ENCODE measurements around the gene NAP1L5.

NAP1L5 gene

DNA sequence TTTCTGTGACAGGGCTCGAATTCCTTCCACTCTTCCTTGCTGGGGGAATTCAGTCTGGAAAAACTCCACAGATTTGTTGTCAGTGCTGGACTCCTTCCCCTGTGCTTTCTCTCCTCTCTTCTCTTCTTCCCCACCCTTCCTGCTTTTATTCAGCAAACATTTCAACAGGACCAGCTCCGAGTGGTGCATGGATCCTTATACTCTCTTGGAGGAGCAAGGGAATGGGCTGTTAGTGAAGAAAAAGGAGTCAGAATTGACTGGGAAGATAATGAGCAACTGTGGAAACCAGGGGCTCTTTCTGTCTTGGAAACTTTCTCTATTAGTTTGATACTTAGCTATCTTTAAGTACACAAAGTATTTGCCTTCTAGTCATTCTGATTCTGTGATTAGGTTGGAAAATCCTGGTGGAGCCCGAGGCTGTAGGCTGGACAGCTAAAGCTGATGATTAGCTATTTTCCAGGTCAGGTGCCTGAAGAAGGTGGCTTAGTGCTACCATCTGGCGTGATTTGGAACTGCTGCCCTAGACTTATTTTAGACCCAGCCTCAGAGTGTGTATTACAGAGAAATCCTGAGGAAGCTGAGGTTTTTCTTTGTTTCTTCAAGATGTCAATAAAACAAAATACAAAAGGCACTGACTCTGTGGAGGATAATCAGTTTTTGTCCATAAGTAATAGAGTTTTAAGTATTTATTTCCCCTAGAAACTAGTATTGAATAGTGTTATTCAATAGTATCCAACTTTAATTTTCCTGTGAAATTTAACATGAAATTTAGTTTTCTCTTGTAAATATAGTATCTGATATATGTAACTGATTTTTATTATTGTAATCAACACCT, 38.4 kb downstream of the NAP1L5 start:
- DNase-seq = peak; percentile 18

DNA sequence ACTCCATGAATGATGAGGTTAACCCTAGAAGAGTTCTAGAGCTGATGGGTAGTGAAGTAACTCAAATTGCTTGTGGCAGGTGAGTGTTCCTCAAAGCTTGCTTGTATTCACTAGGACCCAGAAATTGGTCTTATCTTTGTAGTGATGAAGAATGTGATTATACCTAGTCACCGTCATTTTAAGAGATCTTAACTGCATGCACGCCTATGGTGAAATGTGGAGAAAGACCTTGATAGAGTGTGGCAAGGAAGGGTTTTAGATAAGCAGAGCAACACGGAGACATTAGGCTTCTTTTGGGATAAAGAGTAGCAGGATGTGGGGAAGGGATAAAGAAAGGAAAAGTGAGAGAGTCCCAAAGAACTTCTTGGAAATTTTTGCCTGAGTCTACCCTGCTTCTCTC, 42.4 kb downstream of the NAP1L5 start:
- no peak for DNase-seq

DNA sequence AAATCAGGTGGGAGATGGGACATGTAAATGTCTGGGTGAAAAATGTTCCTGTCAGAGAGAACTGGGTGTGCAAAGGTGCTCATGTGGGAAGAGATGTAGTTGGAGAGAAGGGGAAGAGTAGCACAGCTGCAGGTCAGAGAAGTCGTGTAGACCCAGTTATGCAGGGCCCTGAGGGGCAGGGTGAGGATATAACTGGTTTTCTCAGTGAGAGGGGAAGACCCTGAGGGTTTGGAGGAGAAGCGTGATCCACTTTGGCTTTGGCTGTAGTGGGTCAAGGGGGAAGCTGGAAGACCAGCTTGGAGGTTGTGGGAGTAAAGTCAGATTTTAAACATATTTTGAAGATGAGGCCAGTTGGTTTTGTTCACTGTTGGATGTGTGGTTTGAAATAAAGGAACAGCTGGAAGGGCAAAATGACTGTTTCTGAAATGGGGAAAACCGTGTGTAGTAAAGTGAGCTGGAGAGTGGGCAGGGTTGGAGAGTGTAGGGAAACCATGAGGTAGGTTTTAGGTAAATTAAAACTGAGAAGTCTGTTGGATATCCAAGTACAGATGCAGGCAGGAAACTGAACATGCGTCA, 44.2 kb downstream of the NAP1L5 start:
- DNase-seq = no peak

DNA sequence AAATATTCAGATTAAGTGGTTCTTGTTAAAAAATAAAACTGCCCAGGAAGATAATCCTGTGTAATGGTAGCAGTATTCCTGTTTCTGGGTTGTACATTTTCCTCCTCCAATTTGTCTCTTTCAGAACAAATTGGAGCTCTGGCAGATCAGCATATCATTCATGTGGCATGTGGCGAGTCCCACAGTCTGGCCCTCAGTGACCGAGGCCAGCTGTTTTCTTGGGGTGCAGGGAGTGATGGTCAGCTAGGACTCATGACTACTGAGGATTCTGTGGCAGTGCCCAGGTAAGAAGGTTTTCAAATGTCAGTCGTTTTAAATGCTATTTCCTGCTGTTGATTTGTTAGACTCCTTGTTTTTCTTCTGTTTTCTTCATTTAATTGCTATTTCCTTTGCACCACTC, 47.9 kb downstream of the NAP1L5 start:
- DNase-seq = no peak

DNA sequence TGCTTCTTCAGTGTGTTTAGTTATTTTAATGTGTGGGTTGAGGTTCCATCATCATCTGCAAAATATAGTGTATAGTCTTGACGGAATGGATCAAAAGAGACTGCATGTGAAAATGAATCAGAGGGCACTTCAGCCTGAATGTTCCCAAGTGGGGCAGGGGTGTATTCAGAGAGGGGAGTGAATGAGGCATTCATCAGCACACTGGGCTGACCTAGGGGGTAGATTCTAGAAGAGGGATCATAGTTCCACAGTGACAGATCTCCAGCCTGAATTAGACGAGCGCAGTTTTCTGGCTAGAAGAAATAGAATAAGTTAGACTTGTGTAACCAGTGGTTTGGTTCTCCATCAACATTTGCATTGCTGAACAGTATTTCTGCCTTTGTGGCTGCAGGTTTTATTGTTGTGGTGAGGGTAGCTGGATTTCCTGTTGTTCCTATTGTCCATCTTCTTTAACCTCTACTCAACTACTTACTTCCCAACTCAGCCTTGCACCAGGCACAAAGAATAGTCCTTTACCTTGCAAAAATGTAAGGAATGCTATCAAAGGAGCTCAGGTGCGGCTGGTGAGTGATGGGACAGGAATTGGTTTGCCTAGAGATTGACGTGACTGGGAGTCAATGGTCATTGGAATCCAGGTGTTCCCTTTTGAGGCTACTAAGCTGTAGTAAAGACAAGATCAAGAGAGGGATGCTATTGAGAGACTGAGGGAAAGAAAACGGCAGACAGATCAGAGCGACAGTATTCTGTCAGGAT, 50.9 kb downstream of the NAP1L5 start:
- no peak for DNase-seq

DNA sequence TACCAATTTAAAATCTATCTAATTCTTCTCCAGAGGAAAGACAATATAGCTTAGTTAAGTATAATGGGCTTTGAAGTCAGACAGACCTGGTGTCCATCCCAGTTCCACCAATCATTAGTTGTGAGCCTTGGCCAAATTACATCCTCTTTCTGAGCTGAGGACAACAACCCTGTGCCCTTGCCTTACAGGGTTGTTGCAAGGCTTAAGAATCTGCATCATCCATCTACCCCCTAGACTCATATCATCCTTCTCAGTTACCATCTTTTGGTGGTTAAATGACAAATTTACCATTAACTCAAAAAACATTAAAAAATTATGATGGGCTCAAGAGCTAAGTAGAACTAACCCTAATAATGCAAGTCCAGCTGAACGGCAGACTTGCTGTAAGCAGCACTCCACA, 51.6 kb downstream of the NAP1L5 start:
- no peak for DNase-seq

All from NCI-H1048 (cell line).